Neuronal stem cell (in vitro differentiated cells): ENCODE results near the gene FADS1.
A peak's percentile ranks its signal among the peaks of the same experiment; 100 is the strongest.

Experiments
- DNase-seq: peaks from one replicate; pipeline ENCODE4 v3.0.0-alpha.2; 2013; ENCODE audit warnings: low spot score
- H2AFZ ChIP-seq: one replicate; pipeline ENCODE4 v1.6.1; 2013; ENCODE audit warnings: mild to moderate bottlenecking, low read length, inconsistent platforms
- H2AK5ac ChIP-seq: 2 replicates; pipeline ENCODE4 v1.6.1; 2013; ENCODE audit warnings: low read depth, mild to moderate bottlenecking, inconsistent platforms, low read length, moderate library complexity, mixed read lengths
- H2BK120ac ChIP-seq: 2 replicates; pipeline ENCODE4 v1.6.1; 2013; ENCODE audit warnings: low read depth, mild to moderate bottlenecking, inconsistent platforms, low read length, moderate library complexity, mixed read lengths
- H2BK12ac ChIP-seq: one replicate; pipeline ENCODE4 v1.6.1; 2013; ENCODE audit warnings: low read length, inconsistent platforms
- H2BK15ac ChIP-seq: 2 replicates; pipeline ENCODE4 v1.6.1; 2013; ENCODE audit warnings: mild to moderate bottlenecking, low read length, inconsistent platforms, mixed read lengths
- H2BK5ac ChIP-seq: one replicate; pipeline ENCODE4 v1.6.1; 2013; ENCODE audit warnings: inconsistent platforms, mild to moderate bottlenecking, low read length, moderate library complexity
- H3K14ac ChIP-seq: one replicate; pipeline ENCODE4 v1.6.1; 2013; ENCODE audit warnings: low read length, inconsistent platforms
- H3K18ac ChIP-seq: 2 replicates; pipeline ENCODE4 v1.6.1; 2013; ENCODE audit warnings: low read length, inconsistent platforms
- H3K23ac ChIP-seq: 2 replicates; pipeline ENCODE4 v1.6.1; 2013; ENCODE audit warnings: low read depth, mild to moderate bottlenecking, mixed read lengths, low read length, inconsistent platforms; ENCODE audit not compliant: poor library complexity
- H3K27ac ChIP-seq: replicated peaks from 3 replicates; pipeline ENCODE4 v1.5.1; 2013; ENCODE audit warnings: low read length, inconsistent platforms
- H3K27me3 ChIP-seq, 3 experiments: 2 replicates each; pipeline ENCODE4 v1.6.1; 2013; ENCODE audit warnings: low read length in 3 of 3, mild to moderate bottlenecking in 2 of 3, inconsistent platforms in 1 of 3, low read depth in 1 of 3, mixed read lengths in 1 of 3, moderate library complexity in 1 of 3; ENCODE audit not compliant: control insufficient read depth in 3 of 3, insufficient read depth in 3 of 3
- H3K36me3 ChIP-seq, 2 donors: replicated peaks in 1 of 2; 2 replicates each; pipeline ENCODE4 v1.6.1; 2013; ENCODE audit warnings: low read length in 2 of 2; ENCODE audit not compliant: control insufficient read depth in 2 of 2, insufficient read depth in 2 of 2
- H3K4ac ChIP-seq: 2 replicates; pipeline ENCODE4 v1.6.1; 2013; ENCODE audit warnings: inconsistent platforms, mild to moderate bottlenecking, low read length, moderate library complexity
- H3K4me1 ChIP-seq, 2 donors: 1 replicate in 1 of 2; 2 replicates in 1 of 2; pipeline ENCODE4 v1.6.1; 2013; ENCODE audit warnings: low read length in 2 of 2, low read depth in 1 of 2; ENCODE audit not compliant: control insufficient read depth in 2 of 2, insufficient read depth in 1 of 2
- H3K4me2 ChIP-seq: one replicate; pipeline ENCODE4 v1.6.1; 2013; ENCODE audit warnings: mild to moderate bottlenecking, low read length, inconsistent platforms; ENCODE audit not compliant: insufficient read depth, poor library complexity, severe bottlenecking
- H3K4me3 ChIP-seq, 2 donors: 2 replicates each; pipeline ENCODE4 v1.5.1; 2013; ENCODE audit warnings: low read length in 2 of 2, mild to moderate bottlenecking in 2 of 2, inconsistent platforms in 1 of 2, moderate library complexity in 1 of 2
- H3K79me1 ChIP-seq: one replicate; pipeline ENCODE4 v1.6.1; 2013; ENCODE audit warnings: low read depth, mild to moderate bottlenecking, inconsistent platforms, low read length, moderate library complexity
- H3K9ac ChIP-seq: one replicate; pipeline ENCODE4 v1.6.1; 2013; ENCODE audit warnings: mild to moderate bottlenecking, low read depth, low read length, inconsistent platforms; ENCODE audit not compliant: poor library complexity
- H3K9me3 ChIP-seq, 2 donors: replicated peaks in 1 of 2; 2 replicates each; pipeline versions ENCODE3 to v1.6.1; 2013; ENCODE audit warnings: low read length in 2 of 2, mild to moderate bottlenecking in 2 of 2, inconsistent platforms in 1 of 2, low read depth in 1 of 2, mixed read lengths in 1 of 2, moderate library complexity in 1 of 2; ENCODE audit not compliant: control insufficient read depth in 2 of 2, insufficient read depth in 1 of 2
- H4K8ac ChIP-seq: one replicate; pipeline ENCODE4 v1.6.1; 2013; ENCODE audit warnings: low read depth, mild to moderate bottlenecking, inconsistent platforms, low read length, moderate library complexity
- H4K91ac ChIP-seq: one replicate; pipeline ENCODE4 v1.6.1; 2013; ENCODE audit warnings: low read length, low read depth, mild to moderate bottlenecking, inconsistent platforms; ENCODE audit not compliant: poor library complexity
- WGBS, 2 donors: extraction: QIAGEN DNeasy Blood & Tissue Kit; methylation state at CpG; one replicate each; pipeline ENCODE4 v1.1.7; 2013; ENCODE audit warnings: missing lambda C conversion rate in 2 of 2, mixed read lengths in 1 of 2; ENCODE audit not compliant: insufficient read length in 2 of 2, insufficient replicate concordance in 1 of 2; ENCODE audit errors: extremely low coverage in 2 of 2; 5-methylcytosine and 5-hydroxymethylcytosine counted together

FADS1 gene

GRCh38 chr11:61777234-61778090 is 39.3 kb downstream of the FADS1 start:
- no peak for DNase-seq
- Histone ChIP-seq H3K4me1 (peaks cover 10 to 16% of the 10 kb centered on the region in 2 donors), H3K23ac (no peak overlapping the region), H3K4me2 (no peak overlapping the region), H3K36me3 (peaks cover 0 to 29% of the 10 kb centered on the region in 2 donors), H3K14ac (no peak overlapping the region), H4K8ac (peak overlapping the region; percentile 87), H3K9me3 (peaks cover 0 to 2% of the 10 kb centered on the region in 2 donors), H2BK12ac (no peak overlapping the region), H3K27ac (no peak overlapping the region), H2AK5ac (peak overlapping the region; percentile 56), H3K4me3 (no peak overlapping the region), H3K9ac (no peak overlapping the region), H2BK5ac (peak overlapping the region; percentile 36), H4K91ac (no peak overlapping the region), H3K18ac (peak overlapping the region; percentile 72), H3K27me3 (no peaks in the 10 kb centered on the region), H3K79me1 (no peaks in the 10 kb centered on the region), H2AFZ (no peak overlapping the region), H2BK120ac (no peak overlapping the region), H3K4ac (no peak overlapping the region), H2BK15ac (no peak overlapping the region)
- WGBS, 2 donors = no CpG with 5 or more reads among the region's 67 CpGs

DNA sequence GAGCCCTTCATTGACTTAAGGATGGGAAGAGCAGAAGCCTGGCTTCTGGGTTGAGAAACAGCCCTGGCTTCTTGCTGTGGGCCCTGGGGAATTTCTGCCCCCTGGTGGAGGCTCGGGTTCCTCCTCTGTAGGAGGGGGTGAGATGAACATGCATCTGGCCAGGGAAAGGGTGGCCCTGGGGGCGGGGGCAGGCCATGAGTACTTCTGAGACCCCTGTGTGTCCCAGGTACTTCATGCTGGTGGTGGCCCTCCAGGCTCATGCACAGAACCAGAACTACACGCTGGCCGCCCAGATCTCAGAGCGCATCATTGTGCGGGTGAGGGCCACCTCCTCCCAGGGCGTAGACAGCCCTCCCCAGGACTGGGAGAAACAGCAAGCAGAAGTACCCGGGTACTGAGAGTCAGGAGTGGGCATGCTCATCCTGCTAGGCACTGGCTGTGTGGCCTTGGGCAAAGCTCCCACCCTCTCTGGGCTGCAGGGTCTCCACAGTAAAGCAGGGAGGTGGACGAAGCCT is 40.2 kb downstream of the FADS1 start:
- H3K36me3 ChIP-seq = peaks cover 0 to 25% of the 10 kb centered on the region in 2 donors
- no peak overlapping the region for H2AK5ac ChIP-seq
- DNase-seq = no peak
- no peak overlapping the region for H2BK5ac ChIP-seq
- no peak overlapping the region for H3K23ac ChIP-seq
- no peak overlapping the region for H3K9ac ChIP-seq
- H2BK15ac ChIP-seq = no peak overlapping the region
- peaks cover 3% of the 10 kb centered on the region for H3K79me1 ChIP-seq
- no peak overlapping the region for H2BK12ac ChIP-seq
- WGBS, 2 donors = no CpG with 5 or more reads among the region's 9 CpGs
- H3K4me1 ChIP-seq = peaks cover 18 to 24% of the 10 kb centered on the region in 2 donors
- H3K4me3 ChIP-seq = no peak overlapping the region
- no peak overlapping the region for H3K27ac ChIP-seq
- H2AFZ ChIP-seq = no peak overlapping the region
- H3K18ac ChIP-seq = no peak overlapping the region
- no peak overlapping the region for H4K8ac ChIP-seq
- no peak overlapping the region for H4K91ac ChIP-seq
- no peak overlapping the region for H3K14ac ChIP-seq
- no peak overlapping the region for H3K4ac ChIP-seq
- H3K9me3 ChIP-seq = peaks cover 0 to 2% of the 10 kb centered on the region in 2 donors
- H3K4me2 ChIP-seq = no peak overlapping the region
- H2BK120ac ChIP-seq = no peak overlapping the region
- no peaks in the 10 kb centered on the region for H3K27me3 ChIP-seq

DNA sequence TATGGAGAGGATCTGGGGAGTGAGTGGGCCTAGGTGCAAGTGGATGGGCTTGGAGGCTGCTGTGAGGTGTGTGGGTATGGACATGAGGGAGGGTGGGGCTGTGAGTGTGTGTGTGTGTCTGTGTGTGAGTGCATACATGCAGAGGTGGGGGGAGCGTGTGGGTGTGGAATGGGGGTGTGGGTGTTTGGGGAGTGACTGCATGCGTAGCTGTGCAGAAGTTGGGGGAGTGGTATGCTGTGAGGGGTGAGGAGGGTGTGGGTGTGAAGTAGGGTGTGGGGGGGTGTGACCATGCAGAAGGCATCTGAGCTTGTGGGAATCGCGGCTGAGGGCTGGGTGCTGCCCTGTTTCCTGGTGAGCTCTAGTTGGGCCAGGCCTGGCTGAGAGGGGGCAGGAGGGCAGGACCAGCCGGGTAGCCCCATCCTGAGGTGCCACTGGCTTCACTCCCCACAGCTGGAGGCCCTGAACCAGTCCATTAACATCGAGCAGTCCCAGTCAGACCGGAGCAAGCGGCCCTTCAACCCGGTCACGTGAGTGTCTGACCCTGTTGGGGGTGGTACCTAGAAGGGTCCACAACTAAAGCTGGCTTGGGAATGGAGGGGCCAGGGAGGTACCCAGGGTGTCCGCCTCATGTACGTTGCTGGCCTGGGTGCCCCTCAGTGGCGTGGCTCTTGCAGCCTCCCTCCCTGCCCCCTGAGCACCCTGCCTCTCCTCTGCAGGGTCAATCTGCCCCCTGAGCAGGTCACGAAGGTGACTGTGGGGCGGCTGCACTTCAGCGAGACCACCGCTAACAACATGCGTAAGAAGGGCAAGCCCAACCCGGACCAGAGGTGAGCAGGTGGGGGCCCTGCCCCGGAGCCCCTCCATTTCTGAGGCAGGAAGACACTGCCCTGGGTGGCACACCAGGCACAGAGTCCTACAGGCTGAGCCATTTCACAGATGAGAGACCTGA is 40.9 kb downstream of the FADS1 start:
- Histone ChIP-seq H3K23ac (peak overlapping the region; percentile 65), H3K18ac (peak overlapping the region; percentile 64), H2BK120ac (peak overlapping the region; percentile 31), H3K9me3 (peaks cover 0 to 2% of the 10 kb centered on the region in 2 donors), H2AFZ (no peak overlapping the region), H4K91ac (peak overlapping the region; percentile 5), H3K9ac (peak overlapping the region; percentile 64), H3K4me1 (peaks cover 19 to 27% of the 10 kb centered on the region in 2 donors), H3K4ac (peak overlapping the region; percentile 53), H2BK12ac (peak overlapping the region; percentile 22), H3K27me3 (no peaks in the 10 kb centered on the region), H3K4me2 (no peak overlapping the region), H3K14ac (no peak overlapping the region), H2AK5ac (peak overlapping the region; percentile 94), H3K27ac (peak overlapping the region; percentile 17), H3K79me1 (peaks cover 3% of the 10 kb centered on the region), H2BK5ac (peak overlapping the region; percentile 82), H3K4me3 (peak overlapping the region in 1 of 2 donors; percentile 36), H3K36me3 (peaks cover 0 to 17% of the 10 kb centered on the region in 2 donors), H4K8ac (no peak overlapping the region), H2BK15ac (peak overlapping the region; percentile 20)
- DNase-seq = no peak
- WGBS, 2 donors = 100% methylated on average over 2 of the region's 20 CpGs; no CpG with 5 or more reads in 1 of the 2 donors
